HEK293T (cell line): ENCODE results near the gene ELP5.

Experiments used
- BHLHE40 ChIP-seq: fragments of 450-650 bp; IDR thresholded peaks from 2 replicates; pipeline ENCODE4 v1.6.1; 2016; ENCODE audit warnings: mild to moderate bottlenecking, moderate library complexity, borderline replicate concordance
- CTBP1 ChIP-seq: fragments of 450-650 bp; IDR thresholded peaks from 2 replicates; pipeline ENCODE4 v1.6.1; 2016; ENCODE audit warnings: borderline replicate concordance
- ELF4 ChIP-seq: fragments of 450-650 bp; IDR thresholded peaks from 2 replicates; pipeline ENCODE4 v1.6.1; 2017; ENCODE audit warnings: antibody characterized with exemption
- FOXK2 ChIP-seq: fragments of 450-650 bp; IDR thresholded peaks from 2 replicates; pipeline ENCODE4 v1.6.1; 2016; ENCODE audit warnings: mild to moderate bottlenecking
- FOXM1 ChIP-seq: fragments of 450-650 bp; IDR thresholded peaks from 2 replicates; pipeline ENCODE4 v1.6.1; 2017; ENCODE audit warnings: mild to moderate bottlenecking, borderline replicate concordance
- HDGF ChIP-seq: fragments of 450-650 bp; IDR thresholded peaks from 2 replicates; pipeline ENCODE4 v1.6.1; 2017; ENCODE audit warnings: antibody characterized with exemption, borderline replicate concordance
- SP1 ChIP-seq: fragments of 450-650 bp; IDR thresholded peaks from 2 replicates; pipeline ENCODE4 v1.6.1; 2017
- SUZ12 ChIP-seq: fragments of 450-650 bp; IDR thresholded peaks from 2 replicates; pipeline ENCODE4 v1.6.1; 2016; ENCODE audit warnings: mild to moderate bottlenecking
- TARDBP ChIP-seq: fragments of 450-650 bp; IDR thresholded peaks from 2 replicates; pipeline ENCODE4 v1.6.1; 2016
- ZNF384 ChIP-seq: fragments of 450-650 bp; IDR thresholded peaks from 2 replicates; pipeline ENCODE4 v1.6.1; 2016

DNA sequence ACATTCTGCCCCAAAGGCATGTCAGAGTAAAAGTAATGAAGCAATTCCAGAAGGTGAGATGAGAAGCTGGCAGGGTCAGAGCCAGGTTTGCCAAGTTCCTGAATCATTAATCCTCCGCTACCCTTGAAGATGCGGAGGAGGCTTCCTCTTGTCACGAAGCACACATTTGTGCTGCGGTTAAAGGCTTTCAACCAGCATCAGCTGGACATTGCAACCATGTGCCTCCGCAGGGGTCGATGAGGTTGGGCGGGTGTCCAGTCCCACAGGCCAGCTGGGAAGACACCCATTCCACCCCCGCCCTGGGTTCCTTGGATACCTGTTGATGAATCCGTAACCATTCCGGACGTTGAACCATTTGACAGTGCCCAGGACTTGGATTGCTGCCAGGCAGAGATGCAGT, 41.1 kb downstream of the ELP5 start:
- TF ChIP-seq SP1: no peak
- no peak for TF ChIP-seq FOXM1
- TF ChIP-seq BHLHE40: no peak
- no peak for TF ChIP-seq ELF4
- TF ChIP-seq ZNF384: no peak
- TF ChIP-seq TARDBP: no peak
- no peak for TF ChIP-seq CTBP1
- TF ChIP-seq FOXK2: no peak
- TF ChIP-seq SUZ12: no peak
- TF ChIP-seq HDGF: no peak
